WTC11 (cell line): Measurements from ENCODE around the gene BICDL1.

ENCODE experiments used
- CTCF ChIP-seq: fragments of 200-600 bp; IDR thresholded peaks from 2 replicates; pipeline ENCODE4 v1.8.0; 2022; ENCODE audit warnings: antibody characterized with exemption
- ESRRA ChIP-seq: sonication (generic); formaldehyde crosslinking; IDR thresholded peaks from 2 replicates; pipeline ENCODE4 v1.8.1; 2022; ENCODE audit warnings: mild to moderate bottlenecking, missing genetic modification reagents, borderline replicate concordance
- GRHL2 ChIP-seq: fragments of 250-450 bp; sonication (Bioruptor Pico); IDR thresholded peaks from 2 replicates; pipeline ENCODE4 v1.8.0; 2022; ENCODE audit warnings: mild to moderate bottlenecking, moderate library complexity; ENCODE audit not compliant: insufficient replicate concordance, severe bottlenecking
- JUN ChIP-seq: sonication (generic); formaldehyde crosslinking; IDR thresholded peaks from 2 replicates; pipeline ENCODE4 v1.8.0; 2023; ENCODE audit warnings: mild to moderate bottlenecking, missing genetic modification reagents
- SP1 ChIP-seq: sonication (generic); formaldehyde crosslinking; conservative IDR thresholded peaks from 2 replicates; pipeline ENCODE4 v1.8.1; 2022; ENCODE audit warnings: missing genetic modification reagents
- ZNF232 ChIP-seq: sonication (generic); formaldehyde crosslinking; IDR thresholded peaks from 2 replicates; pipeline ENCODE4 v1.8.0; 2022; ENCODE audit warnings: mild to moderate bottlenecking, missing genetic modification reagents
- TF ChIP-seq, protein P1 (sequence below): sonication (generic); formaldehyde crosslinking; IDR thresholded peaks from 2 replicates; pipeline ENCODE4 v1.8.1; 2023; ENCODE audit warnings: mild to moderate bottlenecking, missing genetic modification reagents

DNA sequence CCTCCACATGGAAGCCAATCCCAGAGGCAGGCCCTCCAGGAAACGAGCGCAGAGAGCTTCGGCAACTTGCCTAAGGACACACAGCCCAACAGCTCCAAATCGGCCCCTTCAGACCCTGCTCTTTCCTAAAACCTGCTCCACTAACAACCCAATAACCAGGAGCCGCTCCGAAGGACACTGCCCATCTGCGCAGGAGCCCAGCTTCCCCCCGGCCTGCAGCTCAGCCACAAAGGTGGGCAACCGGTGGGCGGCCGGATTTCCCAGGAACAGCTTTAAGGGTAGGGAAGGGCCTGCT, 114.0 kb downstream of the BICDL1 start:
- TF ChIP-seq SP1 (CRISPR knock-in tag) (no peak), ZNF232 (CRISPR knock-in tag) (no peak), CTCF (no peak), JUN (CRISPR knock-in tag) (no peak), ESRRA (CRISPR knock-in tag) (no peak), GRHL2 (CRISPR knock-in tag) (no peak)
- TF ChIP-seq, protein P1, sequence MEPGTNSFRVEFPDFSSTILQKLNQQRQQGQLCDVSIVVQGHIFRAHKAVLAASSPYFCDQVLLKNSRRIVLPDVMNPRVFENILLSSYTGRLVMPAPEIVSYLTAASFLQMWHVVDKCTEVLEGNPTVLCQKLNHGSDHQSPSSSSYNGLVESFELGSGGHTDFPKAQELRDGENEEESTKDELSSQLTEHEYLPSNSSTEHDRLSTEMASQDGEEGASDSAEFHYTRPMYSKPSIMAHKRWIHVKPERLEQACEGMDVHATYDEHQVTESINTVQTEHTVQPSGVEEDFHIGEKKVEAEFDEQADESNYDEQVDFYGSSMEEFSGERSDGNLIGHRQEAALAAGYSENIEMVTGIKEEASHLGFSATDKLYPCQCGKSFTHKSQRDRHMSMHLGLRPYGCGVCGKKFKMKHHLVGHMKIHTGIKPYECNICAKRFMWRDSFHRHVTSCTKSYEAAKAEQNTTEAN (CRISPR knock-in tag) = no peak
